Muscle of back (tissue), 11 donors: Measurements from ENCODE around the gene EPHA5. TPM values are rescaled to one million over a fixed set of nuclear protein-coding genes. Genes with fewer than 3 reads are reported as not detected.
A peak's percentile ranks its signal among the peaks of the same experiment; 100 is the strongest.

Experiments used
- DNase-seq, 3 donors: peaks; one replicate each; pipeline versions ENCODE4 v3.0.0 to v3.0.0-alpha.2; 2013
- polyA plus RNA-seq, 10 donors: library from polyadenylated mRNA; unstranded; fragments of 120-200 nt; gene quantifications; one replicate each; pipeline ENCODE4 v1.2.1, GENCODE V29; 2013; ENCODE audit not compliant: insufficient read length in 10 of 10

EPHA5 gene
- polyA plus RNA-seq, 10 donors = 0.24 to 0.73 (median 0.40) TPM

GRCh38 chr4:65635051-65635821 lies 35.1 kb downstream of the EPHA5 start:
- no peak for DNase-seq

DNA sequence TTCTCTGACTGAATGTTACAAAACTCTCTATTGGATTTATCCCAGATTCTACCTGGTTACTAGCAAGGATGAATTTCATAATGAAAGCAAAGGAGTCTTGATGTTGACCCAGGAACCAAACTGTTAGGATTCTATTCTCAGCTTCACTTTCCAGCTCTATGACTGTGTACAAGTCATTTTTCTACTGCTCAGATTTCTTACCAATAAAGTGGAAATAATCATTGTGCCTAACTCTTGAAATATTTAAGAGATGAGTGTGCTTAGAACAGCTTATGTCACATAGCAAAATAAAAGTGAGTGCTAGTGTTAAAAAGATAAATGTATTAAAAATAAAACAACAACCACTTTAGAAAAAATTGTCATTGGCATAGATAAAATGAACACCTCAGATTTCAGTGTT lies 45.6 kb downstream of the EPHA5 start:
- DNase-seq = no peak

GRCh38 chr4:65623506-65623905 lies 46.8 kb downstream of the EPHA5 start:
- DNase-seq = peak; percentile 3 to 58 (median 6)

GRCh38 chr4:65617416-65617815 lies 52.9 kb downstream of the EPHA5 start:
- DNase-seq = no peak

DNA sequence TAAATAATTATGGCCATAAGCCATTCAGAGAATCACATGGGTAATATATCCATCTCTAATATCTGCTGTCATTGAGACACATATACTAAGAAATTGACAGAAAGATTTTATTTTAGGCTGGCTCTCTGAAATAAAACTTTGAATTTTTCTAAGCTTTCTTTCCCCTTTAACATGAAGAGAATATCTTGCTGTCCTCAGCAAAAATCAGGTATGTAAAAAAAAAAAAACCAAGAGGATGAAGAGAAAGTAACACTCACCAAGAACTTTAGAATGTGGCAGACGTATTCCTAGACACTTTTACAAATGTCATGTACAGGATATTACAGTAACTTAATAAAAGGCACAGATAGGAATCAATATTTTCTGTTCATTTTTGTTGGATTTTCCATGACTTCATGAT lies 65.8 kb downstream of the EPHA5 start:
- DNase-seq = no peak

GRCh38 chr4:65600656-65601055 lies 69.6 kb downstream of the EPHA5 start:
- DNase-seq = no peak

- peak in 1 of 3 donors; percentile 26 for DNase-seq
Observed at GRCh38 chr4:65599340-65599739, 70.9 kb downstream of the EPHA5 start.

GRCh38 chr4:65597697-65598096 lies 72.6 kb downstream of the EPHA5 start:
- DNase-seq = no peak

GRCh38 chr4:65592089-65592488 lies 78.2 kb downstream of the EPHA5 start:
- no peak for DNase-seq

GRCh38 chr4:65589921-65590320 lies 80.4 kb downstream of the EPHA5 start:
- no peak for DNase-seq

DNA sequence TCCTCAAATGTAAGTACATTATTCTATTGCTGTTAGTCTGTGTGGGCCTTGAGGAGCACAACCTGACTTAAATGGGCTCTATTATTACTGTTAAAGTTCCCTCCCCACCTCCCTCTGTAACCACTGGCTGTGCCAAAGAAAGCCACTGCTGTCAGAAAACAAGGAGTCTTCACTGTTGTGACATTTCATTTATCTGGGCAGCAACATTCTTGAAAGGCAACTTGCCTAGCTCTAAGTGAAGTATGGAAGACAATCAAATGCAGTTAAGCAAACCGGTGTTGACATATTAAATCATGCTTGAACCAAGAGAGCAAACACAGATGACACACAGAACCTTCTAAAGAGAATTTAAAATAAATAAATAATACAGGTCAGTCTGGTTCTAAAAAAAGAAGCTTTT lies 81.0 kb downstream of the EPHA5 start:
- DNase-seq = no peak

GRCh38 chr4:65580551-65580950 lies 89.7 kb downstream of the EPHA5 start:
- peak in 1 of 3 donors; percentile 1 for DNase-seq

- no peak for DNase-seq
Observed at GRCh38 chr4:65566473-65566872, 103.8 kb downstream of the EPHA5 start.

DNA sequence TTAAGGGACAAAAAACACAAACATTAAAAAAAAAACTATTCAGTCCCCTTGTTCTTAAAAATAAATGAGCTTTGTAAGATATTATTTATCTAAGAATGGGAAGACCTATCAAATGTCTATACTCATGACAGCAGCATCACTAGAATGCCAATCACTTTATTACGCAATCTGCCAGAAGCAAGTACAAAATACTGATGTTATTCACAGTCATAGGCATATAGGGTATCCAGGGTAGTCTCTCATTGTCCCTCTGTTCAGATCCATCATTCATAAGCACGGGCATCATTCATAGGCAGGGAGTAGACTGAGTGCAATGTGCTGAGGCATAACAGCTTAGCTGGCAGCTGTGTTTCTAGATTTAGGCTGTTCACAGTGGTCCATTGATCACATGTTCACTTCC lies 109.1 kb downstream of the EPHA5 start:
- DNase-seq = no peak

GRCh38 chr4:65559270-65559669 lies 111.0 kb downstream of the EPHA5 start:
- no peak for DNase-seq

DNA sequence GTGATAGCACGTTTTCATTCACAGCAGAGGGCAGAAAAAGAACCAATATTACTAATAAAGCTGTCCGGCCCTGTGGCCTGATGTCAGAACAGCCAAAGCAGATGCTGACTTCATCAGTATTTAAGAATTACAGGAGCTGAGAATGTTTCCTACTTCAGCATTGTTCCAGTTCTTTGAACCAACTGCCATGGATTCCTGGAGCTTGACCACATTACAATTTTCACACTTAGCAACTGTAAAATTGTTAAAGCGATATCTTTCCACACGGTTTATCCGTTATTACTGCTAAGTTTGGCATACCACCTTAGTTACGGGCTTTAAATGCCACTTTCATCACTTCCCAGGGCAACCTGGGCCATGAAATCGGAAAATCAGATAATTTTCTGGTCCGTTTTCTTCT lies 118.2 kb downstream of the EPHA5 start:
- peak in 1 of 3 donors; percentile 8 for DNase-seq

- DNase-seq = no peak
Observed at GRCh38 chr4:65550500-65550899, 119.8 kb downstream of the EPHA5 start.

DNA sequence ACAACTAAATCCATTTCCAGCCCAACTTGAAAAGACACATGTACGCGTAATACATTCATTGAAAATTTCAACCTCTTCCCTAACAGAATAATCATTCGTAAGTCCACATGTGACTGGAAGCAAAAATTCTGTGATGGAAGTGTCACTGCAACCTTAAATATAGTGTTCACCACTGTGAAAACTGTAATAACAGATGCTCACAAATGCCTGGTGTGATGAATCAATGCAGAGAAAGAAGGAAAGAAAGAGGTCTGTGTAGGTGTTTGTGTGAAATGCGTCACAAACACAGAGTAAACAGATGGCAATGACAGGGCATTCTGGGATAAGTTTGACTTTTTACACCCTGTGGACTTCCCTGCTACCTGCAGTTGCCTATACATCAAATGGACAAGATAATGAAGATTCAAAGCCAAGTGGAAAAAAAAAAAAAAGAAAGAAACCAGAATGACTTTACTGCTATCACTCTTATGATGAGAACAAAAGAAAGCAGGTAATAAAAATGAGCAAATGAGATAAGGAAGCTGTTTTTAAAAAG lies 123.3 kb downstream of the EPHA5 start:
- no peak for DNase-seq

GRCh38 chr4:65538571-65538970 lies 131.7 kb downstream of the EPHA5 start:
- no peak for DNase-seq

- DNase-seq = no peak
Observed at GRCh38 chr4:65535113-65535512, 135.2 kb downstream of the EPHA5 start.

DNA sequence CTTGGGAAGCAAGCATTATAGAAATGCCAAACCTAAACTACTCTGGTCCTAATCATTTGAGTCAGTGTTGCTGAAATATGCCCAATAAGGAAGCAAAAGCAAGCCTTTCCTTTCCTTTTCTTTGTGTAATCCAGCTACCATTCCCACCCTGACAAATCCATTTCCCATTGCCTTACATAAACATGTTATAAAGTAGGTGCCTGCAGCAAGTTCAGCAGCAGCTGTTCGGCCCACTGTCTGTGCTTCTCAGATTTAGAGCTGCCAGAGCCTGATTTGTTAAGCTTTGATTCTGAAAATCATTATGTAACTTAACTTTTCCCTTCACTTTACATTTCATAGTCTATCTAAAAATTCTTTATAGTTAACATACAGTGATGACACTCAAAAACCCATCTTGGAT lies 148.6 kb downstream of the EPHA5 start:
- peak in 2 of 3 donors; percentile 3 to 22 for DNase-seq

- DNase-seq = no peak
Observed at GRCh38 chr4:65515646-65516045, 154.6 kb downstream of the EPHA5 start.

DNA sequence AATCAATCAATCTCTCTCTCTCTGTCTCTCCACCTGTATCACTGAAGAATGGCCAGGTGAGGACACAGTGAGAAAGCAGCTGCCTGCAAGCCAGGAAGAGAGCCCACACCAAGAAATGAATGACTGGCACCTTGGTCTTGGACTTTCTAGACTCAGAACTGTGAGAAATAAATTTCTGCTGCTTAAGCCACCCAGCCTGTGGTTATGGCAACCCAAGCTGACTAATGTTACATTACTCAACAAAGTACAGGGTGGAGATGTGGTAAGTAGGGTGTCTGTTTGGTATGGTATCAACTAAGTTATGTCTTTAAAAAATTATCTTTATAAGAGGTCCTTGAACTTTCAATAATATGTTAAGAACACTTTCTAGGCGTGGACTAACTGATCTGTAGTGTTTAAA lies 159.3 kb downstream of the EPHA5 start:
- peak in 1 of 3 donors; percentile 13 for DNase-seq

- DNase-seq = peak in 1 of 3 donors; percentile 79
Observed at GRCh38 chr4:65508168-65508567, 162.1 kb downstream of the EPHA5 start.
